ENCODE data around the gene RYK. TPM values are rescaled to one million over a fixed set of nuclear protein-coding genes. Genes with fewer than 3 reads are reported as not detected.

RYK gene
- total RNA-seq, 1 experiment from 2014 or later = 60.6 TPM

GRCh38 chr3:134132961-134133360 lies 117.7 kb downstream of the RYK start:
- H4K91ac ChIP-seq (ENCODE audit: insufficient read length, low read depth, low read length) = no peak overlapping the region
- H3K27ac ChIP-seq (ENCODE audit: insufficient read length, low read depth, low read length) = no peak overlapping the region
- no peak overlapping the region for H3K27ac Mint-ChIP-seq
- H3K56ac ChIP-seq (ENCODE audit: insufficient read length, low read depth, low read length) = no peak overlapping the region
- H3K23me2 ChIP-seq (ENCODE audit: insufficient read length, low read depth, low read length, poor library complexity, severe bottlenecking) = no peaks in the 10 kb centered on the region
- no peak overlapping the region for H4K5ac ChIP-seq (ENCODE audit: insufficient read length, low read depth, low read length)
- no peak overlapping the region for H3K4me2 ChIP-seq (ENCODE audit: insufficient read depth, insufficient read length, low read length)
- no peak overlapping the region for H3K4me3 Mint-ChIP-seq
- H3K27me3 ChIP-seq (ENCODE audit: insufficient read depth, low read length) = no peaks in the 10 kb centered on the region
- H4K8ac ChIP-seq (replicated peaks; ENCODE audit: insufficient read length, low read depth, low read length) = no peak overlapping the region
- H2BK120ac ChIP-seq (ENCODE audit: low read depth, low read length, poor library complexity, severe bottlenecking) = no peak overlapping the region
- TF ChIP-seq, protein P1, sequence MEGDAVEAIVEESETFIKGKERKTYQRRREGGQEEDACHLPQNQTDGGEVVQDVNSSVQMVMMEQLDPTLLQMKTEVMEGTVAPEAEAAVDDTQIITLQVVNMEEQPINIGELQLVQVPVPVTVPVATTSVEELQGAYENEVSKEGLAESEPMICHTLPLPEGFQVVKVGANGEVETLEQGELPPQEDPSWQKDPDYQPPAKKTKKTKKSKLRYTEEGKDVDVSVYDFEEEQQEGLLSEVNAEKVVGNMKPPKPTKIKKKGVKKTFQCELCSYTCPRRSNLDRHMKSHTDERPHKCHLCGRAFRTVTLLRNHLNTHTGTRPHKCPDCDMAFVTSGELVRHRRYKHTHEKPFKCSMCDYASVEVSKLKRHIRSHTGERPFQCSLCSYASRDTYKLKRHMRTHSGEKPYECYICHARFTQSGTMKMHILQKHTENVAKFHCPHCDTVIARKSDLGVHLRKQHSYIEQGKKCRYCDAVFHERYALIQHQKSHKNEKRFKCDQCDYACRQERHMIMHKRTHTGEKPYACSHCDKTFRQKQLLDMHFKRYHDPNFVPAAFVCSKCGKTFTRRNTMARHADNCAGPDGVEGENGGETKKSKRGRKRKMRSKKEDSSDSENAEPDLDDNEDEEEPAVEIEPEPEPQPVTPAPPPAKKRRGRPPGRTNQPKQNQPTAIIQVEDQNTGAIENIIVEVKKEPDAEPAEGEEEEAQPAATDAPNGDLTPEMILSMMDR (conservative IDR thresholded peaks at IDR 0.05) = no peak
- H3K79me1 ChIP-seq (ENCODE audit: insufficient read depth, low read depth, low read length, poor library complexity, severe bottlenecking) = no peaks in the 10 kb centered on the region
- H2BK20ac ChIP-seq (ENCODE audit: low read depth, low read length, poor library complexity, severe bottlenecking) = no peak overlapping the region
- no peak overlapping the region for H3K9ac ChIP-seq (ENCODE audit: extremely low read depth, insufficient read length, low read length)
- H3K4ac ChIP-seq (ENCODE audit: low read depth, low read length) = no peak overlapping the region
- no peak overlapping the region for H3K18ac ChIP-seq (ENCODE audit: insufficient read length, low read depth, low read length)
- H2BK15ac ChIP-seq (ENCODE audit: low read depth, low read length) = no peak overlapping the region
- no peak overlapping the region for H3K14ac ChIP-seq (ENCODE audit: insufficient read depth, low read length)
- no peak overlapping the region for H2BK12ac ChIP-seq (ENCODE audit: insufficient read length, low read depth, low read length)
- no peaks in the 10 kb centered on the region for H3K4me1 Mint-ChIP-seq
- no peak for DNase-seq
- no peaks in the 10 kb centered on the region for H3K4me1 ChIP-seq (ENCODE audit: insufficient read depth, low read length)
- no peaks in the 10 kb centered on the region for H4K20me1 ChIP-seq (ENCODE audit: control insufficient read depth, insufficient read depth, insufficient read length)
- WGBS (ENCODE audit: extremely low coverage, insufficient read length, low lambda C conversion rate) = no CpG with 5 or more reads among the region's 3 CpGs
- H2BK5ac ChIP-seq (ENCODE audit: insufficient read length, low read length) = no peak overlapping the region
- peaks cover 8% of the 10 kb centered on the region for H3K9me3 ChIP-seq (ENCODE audit: control insufficient read depth, low read depth, low read length)
- H2AFZ ChIP-seq (ENCODE audit: low read length) = no peak overlapping the region
- no peaks in the 10 kb centered on the region for H3K27me3 Mint-ChIP-seq (ENCODE audit: low read depth)
- peaks cover 17 to 20% (median 18%) of the 10 kb centered on the region in 3 experiments for H3K36me3 Mint-ChIP-seq (ENCODE audit: insufficient read depth in 1 of 3, low read depth in 3 of 3)
- no peaks in the 10 kb centered on the region for H3K79me2 ChIP-seq (ENCODE audit: insufficient read depth, low read length)
- no peak overlapping the region for H2AK5ac ChIP-seq (ENCODE audit: insufficient read length, low read length)
- H3K9me3 Mint-ChIP-seq = peaks cover 24 to 35% of the 10 kb centered on the region in 2 experiments
- H3K23ac ChIP-seq (ENCODE audit: insufficient read length, low read depth, low read length) = no peak overlapping the region
- no peak overlapping the region for H3T11ph ChIP-seq (ENCODE audit: low read length)
